ENCODE data around the gene TCF7L2.
"Not testable (repeated sequence)": the region's sequence is repeated elsewhere in the genome, so short reads cannot be mapped to it uniquely, and the experiment has no call there.

Gene TCF7L2

GRCh38 chr10:113060201-113061053, 110.4 kb downstream of the TCF7L2 start:
- no peak for DNase-seq (ENCODE audit: low spot score)
- in situ Hi-C loops (cut with MboI; ENCODE audit: low pct_unique_long_range_greater_than_20kb, low sequenced_read_pairs, unreplicated experiment), result no loop called here
- TF ChIP-seq CTCF (IDR thresholded peaks at IDR 0.05; ENCODE audit: extremely low read depth, insufficient read depth, missing control alignments), result no peak

- no peak for DNase-seq (ENCODE audit: low spot score)
- in situ Hi-C loops (cut with MboI; ENCODE audit: low pct_unique_long_range_greater_than_20kb, low sequenced_read_pairs, unreplicated experiment), result no loop called here
Measured at GRCh38 chr10:113061054-113061430, 111.0 kb downstream of the TCF7L2 start.

GRCh38 chr10:113061557-113061956, 111.5 kb downstream of the TCF7L2 start:
- no peak for TF ChIP-seq CTCF (IDR thresholded peaks at IDR 0.05; ENCODE audit: extremely low read depth, insufficient read depth, missing control alignments)
- no peak for DNase-seq (ENCODE audit: low spot score)
- in situ Hi-C loops (cut with MboI; ENCODE audit: low pct_unique_long_range_greater_than_20kb, low sequenced_read_pairs, unreplicated experiment), result no loop called here

More at GRCh38 chr10:113061054-113061430, 111.0 kb downstream of the TCF7L2 start:
- no peak for TF ChIP-seq CTCF (IDR thresholded peaks at IDR 0.05; ENCODE audit: extremely low read depth, insufficient read depth, missing control alignments)

- in situ Hi-C loops (cut with MboI; ENCODE audit: low pct_unique_long_range_greater_than_20kb, low sequenced_read_pairs, unreplicated experiment), result no loop called here
- TF ChIP-seq CTCF (IDR thresholded peaks at IDR 0.05; ENCODE audit: extremely low read depth, insufficient read depth, missing control alignments), result no peak
- no peak for DNase-seq (ENCODE audit: low spot score)
Measured at GRCh38 chr10:113063043-113063967, 113.3 kb downstream of the TCF7L2 start.

- in situ Hi-C loops (cut with MboI; ENCODE audit: low pct_unique_long_range_greater_than_20kb, low sequenced_read_pairs, unreplicated experiment), result no loop called here
- TF ChIP-seq CTCF (IDR thresholded peaks at IDR 0.05; ENCODE audit: extremely low read depth, insufficient read depth, missing control alignments), result no peak
- DNase-seq (ENCODE audit: low spot score), result no peak
Measured at GRCh38 chr10:113064039-113064438, 114.0 kb downstream of the TCF7L2 start.

DNA sequence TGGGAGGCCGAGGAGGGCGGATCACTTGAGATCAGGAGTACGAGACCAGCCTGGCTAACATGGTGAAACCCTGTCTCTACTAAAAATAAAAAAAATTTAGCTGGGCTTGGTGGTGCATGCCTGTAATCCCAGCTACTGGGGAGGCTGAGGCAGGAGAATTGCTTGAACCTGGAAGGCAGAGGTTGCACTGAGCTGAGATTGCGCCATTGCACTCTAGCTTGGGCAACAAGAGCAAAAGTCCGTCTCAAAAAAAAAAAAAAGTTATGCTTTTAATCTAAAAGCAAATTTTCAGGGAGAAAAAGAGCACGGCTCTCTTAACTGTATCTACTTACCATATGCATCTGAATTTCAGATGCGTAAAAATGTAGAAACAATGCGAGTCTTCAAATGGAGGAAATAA, 116.1 kb downstream of the TCF7L2 start:
- DNase-seq (ENCODE audit: low spot score); in situ Hi-C loops (cut with MboI; ENCODE audit: low pct_unique_long_range_greater_than_20kb, low sequenced_read_pairs, unreplicated experiment): not testable (repeated sequence)

All from GM13977 (cell line).